NT2/D1 (cell line): ENCODE results near the gene PPP1R7.

Experiments
- YY1 ChIP-seq: IDR thresholded peaks from 2 replicates; pipeline ENCODE4 v1.6.1; 2011; ENCODE audit not compliant: insufficient read length, insufficient read depth
- ZNF274 ChIP-seq: IDR thresholded peaks from 2 replicates; pipeline ENCODE4 v1.6.1; 2011; ENCODE audit warnings: mild to moderate bottlenecking, low read depth, low read length

GRCh38 chr2:241229563-241230401 is 79.5 kb downstream of the PPP1R7 start:
- TF ChIP-seq ZNF274: no peak
- TF ChIP-seq YY1: no peak
